DLD1 (cell line): ENCODE measurements around the gene ZNF599.

ENCODE experiments used
- in situ Hi-C: cut with HindIII; loops from 2 replicates; pipeline ENCODE4 v1.10.0; 2017; ENCODE audit warnings: low sequenced_read_pairs

Gene ZNF599

GRCh38 chr19:34744896-34745690 is 27.9 kb downstream of the ZNF599 start:
- in situ Hi-C loops = no loop called here

GRCh38 chr19:34734537-34735103 is 38.4 kb downstream of the ZNF599 start:
- in situ Hi-C loops = no loop called here

GRCh38 chr19:34733746-34734536 is 39.1 kb downstream of the ZNF599 start, which contains the start of gene ZNF181:
ZNF181 (plus strand) TSS chr19:34734243; CDS start chr19:34735038, 795 bp downstream.
- in situ Hi-C loops = no loop called here

- in situ Hi-C loops = no loop called here
Observed at GRCh38 chr19:34733266-34733745, 39.7 kb downstream of the ZNF599 start.

GRCh38 chr19:34732612-34733211 is 40.3 kb downstream of the ZNF599 start:
- in situ Hi-C loops = no loop called here

GRCh38 chr19:34731964-34732363 is 41.1 kb downstream of the ZNF599 start:
- in situ Hi-C loops = no loop called here

- in situ Hi-C loops = no loop called here
Observed at GRCh38 chr19:34731019-34731829, 41.8 kb downstream of the ZNF599 start.

GRCh38 chr19:34725400-34725799 is 47.6 kb downstream of the ZNF599 start:
- in situ Hi-C loops = no loop called here

GRCh38 chr19:34722353-34722752 is 50.7 kb downstream of the ZNF599 start:
- in situ Hi-C loops = no loop called here

- in situ Hi-C loops = no loop called here
Observed at GRCh38 chr19:34715357-34715756, 57.7 kb downstream of the ZNF599 start.

GRCh38 chr19:34713262-34713637 is 59.8 kb downstream of the ZNF599 start:
- in situ Hi-C loops = no loop called here

GRCh38 chr19:34712395-34713261 is 60.4 kb downstream of the ZNF599 start:
- in situ Hi-C loops = no loop called here

GRCh38 chr19:34711890-34712289 is 61.1 kb downstream of the ZNF599 start:
- in situ Hi-C loops = no loop called here
